Measurements from ENCODE around the gene SLC2A9. TPM values are rescaled to one million over a fixed set of nuclear protein-coding genes. Genes with fewer than 3 reads are reported as not detected.

The SLC2A9 gene
- total and polyA plus RNA-seq, 2 of the 13 experiments (the other 11 are each of a cell fraction or from before 2014, with no cell fraction given): 36.2 to 42.3 TPM

GRCh38 chr4:10024303-10024702, 3.0 kb upstream of the SLC2A9 start:
- CTCF ChIA-PET (ENCODE audit: low intra/inter-chr PET ratio, low total read pairs): no interaction called here
- in situ Hi-C loops (cut with HindIII; ENCODE audit: extremely low pct_ligation_motif_present, low pct_unique_long_range_greater_than_20kb): no loop called here
- ATAC-seq: no peak

More at GRCh38 chr4:10024303-10024702, 3.0 kb upstream of the SLC2A9 start:
- H3K79me2 ChIP-seq (ENCODE audit: insufficient read depth, low read length): peaks cover 26% of the 10 kb centered on the region
- H3K4me2 ChIP-seq (ENCODE audit: low read depth, low read length): no peak overlapping the region
- H3K36me3 ChIP-seq (replicated peaks in 1 of 2; ENCODE audit: control insufficient read depth in 1 of 2, insufficient read depth in 2 of 2, low read length in 2 of 2): peaks cover 1 to 4% of the 10 kb centered on the region in 2 experiments; a peak in 1 of 5 replicates
- peak overlapping the region; percentile 28 for H3K27ac ChIP-seq (ENCODE audit: extremely low read length, insufficient read depth, low read length)
- no peak for DNase-seq (ENCODE audit: low spot score)
- no peak overlapping the region for H3K9ac ChIP-seq (ENCODE audit: insufficient read depth, low read depth, low read length)
- peak; percentile 11; the same call in 1 of the 2 replicates for TF ChIP-seq ZNF687 (CRISPR knock-in tag; IDR thresholded peaks at IDR 0.05)
- TF ChIP-seq ZNF614 (CRISPR knock-in tag; IDR thresholded peaks at IDR 0.05; ENCODE audit: borderline replicate concordance): no peak
- no peak for TF ChIP-seq ZNF414 (CRISPR knock-in tag; IDR thresholded peaks at IDR 0.05)
- H4K20me1 ChIP-seq (ENCODE audit: insufficient read depth, low read length): no peaks in the 10 kb centered on the region
- H2AFZ ChIP-seq (ENCODE audit: low read length): no peak overlapping the region
- 96% methylated on average over 2 of the region's 2 CpGs for WGBS (ENCODE audit: low lambda C conversion rate)
- intact Hi-C loops (cut with micrococcal nuclease; ENCODE audit: unreplicated experiment): no loop called here
- POLR2A ChIA-PET: interaction anchor here (1.7 kb wide), 1 partner anchor 17 kb away, joined by 4 read pairs; no protein-coding TSS in a partner anchor
- peaks cover 95% of the 10 kb centered on the region for H3K4me1 ChIP-seq (ENCODE audit: insufficient read depth, low read length)
- no peaks in the 10 kb centered on the region for H3K27me3 ChIP-seq (ENCODE audit: control insufficient read depth in 1 of 2, insufficient read depth in 2 of 2, low read length in 2 of 2)
- no TSS peak for BruUV-seq (replicated peaks)
- no peaks in the 10 kb centered on the region for H3K9me3 ChIP-seq (ENCODE audit: low read length)
- FAIRE-seq: no peak
- H3K4me3 ChIP-seq (replicated peaks in 1 of 3; ENCODE audit: insufficient read depth in 1 of 3, low read depth in 2 of 3, low read length in 3 of 3): no peak overlapping the region

All from HepG2 (cell line).